HG03097 (cell line): ENCODE results near the gene GFPT2.

ENCODE experiments used
- ATAC-seq: cut with Tn5 transposase; IDR thresholded peaks from one replicate; pipeline ENCODE4 v1.9.1; 2021; ENCODE audit not compliant: unreplicated experiment, low FRiP score

GFPT2 gene

DNA sequence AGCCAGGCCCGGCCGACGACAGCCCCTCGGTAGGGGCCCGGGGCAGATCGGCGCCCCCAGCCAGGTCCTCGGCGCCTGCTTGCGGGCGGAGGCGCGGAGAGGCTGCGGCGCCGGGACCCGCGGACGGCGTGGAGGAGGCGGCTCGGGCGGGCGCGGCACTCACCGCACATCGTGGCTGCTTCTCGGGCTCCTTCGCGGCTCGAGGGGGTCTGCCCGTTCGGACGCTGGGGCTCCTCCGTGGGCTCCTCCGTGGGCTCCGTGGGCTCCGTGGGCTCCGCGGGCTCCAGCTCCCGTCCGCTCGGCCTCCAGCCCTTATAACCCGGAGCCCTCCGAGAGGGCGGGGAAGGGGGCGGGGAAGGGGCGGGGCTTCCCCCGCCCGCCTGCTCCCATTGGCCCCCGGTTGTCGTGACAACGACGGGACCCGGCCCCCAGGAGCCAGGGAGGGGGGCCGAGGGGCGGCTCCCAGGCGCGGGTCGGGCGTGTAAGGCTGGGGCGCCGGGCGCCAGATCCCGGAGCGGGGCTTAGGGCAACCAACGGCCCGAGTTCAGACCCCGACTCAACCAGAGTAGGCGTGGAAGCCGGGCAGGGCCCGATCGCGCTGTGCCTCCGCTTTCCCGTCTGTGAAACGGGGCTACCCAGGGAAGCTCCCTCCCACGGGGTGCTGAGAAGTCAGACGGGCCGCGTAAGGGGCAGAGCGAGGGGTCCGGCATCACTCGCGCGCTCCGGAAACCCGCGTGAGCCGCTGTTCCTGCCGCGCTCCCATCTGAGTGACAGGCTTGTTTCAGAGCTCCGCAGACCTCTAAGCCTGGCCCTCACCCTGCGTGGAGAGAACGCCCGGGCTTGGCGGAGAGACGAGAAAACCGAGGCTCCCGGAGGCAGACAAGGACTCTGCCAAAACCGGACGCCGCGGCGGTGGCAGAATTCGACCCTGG lies at the start of gene GFPT2:
Gene GFPT2, minus strand, starts transcription at position 289 of the 932 bp plus-strand sequence. Its CDS starts 119 bp downstream, at position 170.
- ATAC-seq, result no peak

DNA sequence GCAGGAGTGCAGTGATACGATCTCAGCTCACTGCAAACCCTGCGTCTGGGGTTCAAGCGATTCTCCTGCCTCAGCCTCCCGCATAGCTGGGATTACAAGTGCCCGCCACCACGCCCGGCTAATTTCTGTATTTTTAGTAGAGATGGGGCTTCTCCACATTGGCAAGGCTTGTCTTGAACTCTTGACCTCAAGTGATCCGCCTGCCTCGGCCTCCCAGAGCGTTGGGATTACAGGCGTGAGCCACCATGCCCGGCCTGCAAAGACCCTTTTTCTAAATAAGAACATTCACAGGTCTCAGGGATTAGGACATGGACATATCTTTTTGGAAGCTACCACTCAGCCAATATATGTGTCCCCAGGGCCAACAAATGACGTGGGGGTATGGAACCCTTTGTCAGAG lies 49.6 kb upstream of the GFPT2 start:
- ATAC-seq, result no peak

DNA sequence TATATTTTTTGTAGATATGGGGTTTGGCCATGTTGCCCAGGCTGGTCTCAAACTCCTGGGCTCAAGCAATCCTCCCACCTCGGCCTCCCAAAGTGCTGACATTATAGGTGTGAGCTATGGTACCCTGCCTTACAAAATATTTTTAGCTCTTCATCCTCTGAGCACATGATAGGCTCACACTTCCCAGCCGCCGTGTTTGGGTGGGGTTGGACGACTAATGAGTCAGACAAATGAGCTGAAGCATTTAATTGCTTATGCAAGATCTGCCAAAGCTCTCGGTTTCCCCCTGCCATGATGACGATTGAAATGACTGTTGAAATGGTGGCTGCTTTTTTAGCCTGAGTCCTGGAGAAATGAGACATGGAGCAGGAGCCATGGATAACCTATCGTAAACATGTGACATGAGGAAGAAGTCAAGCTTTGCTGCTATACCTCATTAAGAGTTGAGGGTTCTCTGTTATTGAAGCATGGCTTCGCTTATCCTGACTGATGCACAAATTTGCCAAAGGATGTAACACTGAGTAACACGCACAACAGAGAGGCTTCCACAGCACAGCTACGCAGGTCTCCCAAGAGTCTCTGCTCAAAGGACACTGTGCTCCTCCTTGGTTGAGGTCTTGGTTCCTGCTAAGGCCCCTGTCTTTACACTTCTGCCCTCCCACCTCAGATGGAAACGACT lies 48.2 kb upstream of the GFPT2 start:
- no peak for ATAC-seq

DNA sequence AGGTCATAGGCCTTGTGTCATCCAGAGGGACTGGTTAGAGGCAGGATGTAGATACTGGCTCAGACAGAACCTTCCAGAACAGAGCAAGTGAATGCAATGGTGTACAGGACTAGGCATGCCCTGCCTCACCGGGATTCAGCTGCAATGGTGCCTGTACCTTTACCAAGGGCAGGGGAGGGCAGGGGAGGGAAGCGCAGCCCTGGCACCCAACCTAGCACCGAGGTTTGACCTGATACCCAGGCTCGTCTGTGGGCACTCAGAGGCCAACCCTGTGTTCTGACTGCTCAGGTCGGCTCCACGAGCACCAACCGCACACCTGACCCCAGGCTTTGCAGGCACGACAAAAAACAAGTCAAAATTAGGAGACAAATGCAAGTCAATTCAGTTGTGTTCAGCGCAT lies 47.3 kb upstream of the GFPT2 start:
- ATAC-seq, result no peak

DNA sequence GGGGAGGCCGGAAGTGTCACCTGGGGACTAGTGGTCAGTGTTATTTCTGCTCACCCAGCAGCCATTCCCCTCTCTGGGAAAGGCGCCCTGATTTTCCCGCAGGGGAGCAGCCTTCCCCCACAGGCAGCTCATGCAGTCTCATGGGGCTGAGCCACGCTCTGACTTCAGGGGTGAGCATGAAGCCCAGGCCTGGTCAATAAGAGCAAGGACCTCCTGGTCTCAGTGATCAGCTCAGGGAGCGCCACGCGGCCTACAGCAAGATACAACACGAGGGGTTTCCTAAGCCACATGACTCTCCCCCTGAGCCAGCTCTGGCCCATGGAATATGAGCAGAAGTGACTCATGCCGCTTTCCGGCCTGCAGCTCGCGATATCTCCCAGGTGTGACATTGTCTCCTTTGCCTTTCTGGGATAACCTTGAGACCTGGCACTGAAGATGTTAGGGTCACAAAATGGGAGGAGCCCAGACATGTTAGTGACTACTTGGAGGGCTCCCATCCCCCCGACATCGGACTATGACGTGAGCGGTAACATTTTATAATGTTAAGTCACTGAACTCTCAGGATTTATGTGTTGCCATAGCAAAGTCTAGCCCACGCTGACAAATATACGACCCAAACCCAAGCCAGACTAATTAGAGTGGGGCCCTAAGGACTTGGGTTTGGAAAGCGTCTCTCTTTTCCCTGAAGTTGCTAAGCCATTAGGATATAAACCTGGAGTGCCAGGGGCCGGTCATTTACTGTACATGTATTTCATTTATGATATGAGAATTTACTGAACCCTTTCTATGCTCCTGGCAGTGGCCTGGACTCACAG lies 46.5 kb upstream of the GFPT2 start:
- ATAC-seq, result no peak

DNA sequence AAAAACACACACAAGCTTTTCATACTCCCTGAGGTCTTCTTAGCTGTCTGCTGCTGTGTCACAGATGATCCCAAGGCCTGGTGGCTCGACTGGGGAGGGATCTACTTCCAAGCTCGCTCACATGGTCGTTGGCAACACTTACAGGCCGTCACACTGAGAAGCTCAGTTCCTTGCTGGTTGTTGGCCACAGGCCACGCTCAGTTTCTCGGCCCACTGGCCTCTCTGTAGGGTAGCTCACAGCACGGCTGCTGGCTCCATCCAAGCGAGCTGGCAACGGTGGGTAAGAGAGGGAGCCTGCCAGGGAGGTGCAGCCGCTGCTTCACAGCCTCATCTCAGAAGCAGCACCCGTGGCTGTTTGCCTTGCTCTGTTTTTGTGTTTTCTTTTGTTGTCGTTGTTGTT lies 43.8 kb upstream of the GFPT2 start:
- ATAC-seq, result no peak

DNA sequence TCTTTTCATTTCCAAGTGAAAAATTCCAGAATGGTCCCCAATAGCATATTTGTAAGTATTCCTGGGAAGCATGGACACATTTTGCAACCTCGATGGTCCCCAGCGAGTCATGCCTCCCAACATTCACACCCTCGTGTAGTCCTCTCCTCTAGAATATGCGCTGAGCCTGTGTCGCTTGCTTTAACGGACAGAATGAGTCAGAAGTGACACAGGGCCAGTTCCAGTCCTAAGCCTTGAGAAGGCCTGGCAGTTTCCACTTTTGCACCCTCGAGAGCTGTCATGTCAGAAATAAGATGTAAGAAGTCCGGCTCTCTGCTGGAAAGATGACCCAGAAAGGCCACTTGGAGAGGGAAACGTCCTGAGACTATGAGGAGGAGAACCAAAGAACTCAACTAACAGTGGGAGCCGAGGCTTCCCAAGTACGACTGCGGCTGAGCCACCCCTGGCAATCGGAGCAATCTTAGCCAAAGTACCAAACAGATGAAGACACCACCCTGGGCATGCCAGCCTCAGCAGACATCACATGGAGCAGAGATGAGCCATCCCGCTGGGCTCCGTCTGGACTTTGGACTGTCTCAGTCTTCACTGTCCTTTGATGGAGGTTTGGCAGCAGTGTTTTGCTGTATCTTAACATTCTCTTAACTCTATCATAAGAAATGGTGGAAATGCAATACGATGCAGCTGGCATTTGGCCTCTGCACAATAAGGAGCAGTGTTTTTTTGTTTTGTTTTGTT lies 42.6 kb upstream of the GFPT2 start:
- no peak for ATAC-seq

DNA sequence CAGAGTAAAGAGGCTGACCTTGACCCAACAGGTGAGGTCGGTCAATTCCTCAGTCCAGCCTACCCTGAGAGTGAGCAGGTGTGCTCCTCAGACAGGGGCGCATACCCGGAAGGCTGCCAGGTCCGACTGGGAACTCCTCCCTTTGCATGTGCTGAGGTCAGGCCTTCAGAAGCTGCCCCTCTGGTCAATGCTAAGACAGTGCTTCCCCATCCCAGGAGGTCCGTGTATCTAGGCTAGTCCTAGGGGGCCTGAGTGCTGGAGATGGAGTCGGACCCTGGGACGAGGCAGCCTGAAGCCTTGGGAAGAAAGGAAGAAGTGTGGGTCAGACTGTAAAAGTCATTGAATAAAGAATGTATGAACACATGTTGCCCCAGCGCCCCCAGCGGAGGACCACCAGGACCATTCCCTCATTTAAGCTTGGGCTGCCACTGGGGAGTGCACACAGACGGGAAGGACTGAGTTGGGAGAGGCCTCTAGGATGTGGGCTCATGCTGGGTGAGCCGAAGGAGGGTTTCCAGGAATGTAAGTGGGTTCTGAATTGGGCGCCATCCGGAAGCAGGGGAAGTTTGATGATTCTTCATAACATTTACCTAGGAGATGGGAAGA lies 41.0 kb upstream of the GFPT2 start:
- no peak for ATAC-seq

DNA sequence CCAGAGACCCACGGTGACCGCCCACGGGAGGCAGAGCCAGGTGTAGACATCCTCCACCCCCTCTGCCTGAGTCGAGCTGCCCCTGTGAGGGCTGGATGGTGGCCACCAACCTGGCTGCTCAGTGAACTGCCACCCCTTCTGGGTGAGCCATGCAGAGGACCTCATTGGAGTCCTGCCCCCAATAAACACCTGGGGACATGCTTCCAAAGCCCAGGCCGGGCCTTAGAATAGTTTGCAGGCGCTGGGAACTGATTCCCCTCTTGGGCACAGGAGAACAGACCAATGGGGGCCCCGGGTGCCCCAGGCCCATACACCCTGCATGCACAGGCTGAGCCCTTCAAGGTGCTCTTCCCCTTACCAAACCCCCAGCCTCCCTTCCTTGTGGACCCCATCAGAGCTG lies 38.1 kb upstream of the GFPT2 start:
- ATAC-seq, result no peak

DNA sequence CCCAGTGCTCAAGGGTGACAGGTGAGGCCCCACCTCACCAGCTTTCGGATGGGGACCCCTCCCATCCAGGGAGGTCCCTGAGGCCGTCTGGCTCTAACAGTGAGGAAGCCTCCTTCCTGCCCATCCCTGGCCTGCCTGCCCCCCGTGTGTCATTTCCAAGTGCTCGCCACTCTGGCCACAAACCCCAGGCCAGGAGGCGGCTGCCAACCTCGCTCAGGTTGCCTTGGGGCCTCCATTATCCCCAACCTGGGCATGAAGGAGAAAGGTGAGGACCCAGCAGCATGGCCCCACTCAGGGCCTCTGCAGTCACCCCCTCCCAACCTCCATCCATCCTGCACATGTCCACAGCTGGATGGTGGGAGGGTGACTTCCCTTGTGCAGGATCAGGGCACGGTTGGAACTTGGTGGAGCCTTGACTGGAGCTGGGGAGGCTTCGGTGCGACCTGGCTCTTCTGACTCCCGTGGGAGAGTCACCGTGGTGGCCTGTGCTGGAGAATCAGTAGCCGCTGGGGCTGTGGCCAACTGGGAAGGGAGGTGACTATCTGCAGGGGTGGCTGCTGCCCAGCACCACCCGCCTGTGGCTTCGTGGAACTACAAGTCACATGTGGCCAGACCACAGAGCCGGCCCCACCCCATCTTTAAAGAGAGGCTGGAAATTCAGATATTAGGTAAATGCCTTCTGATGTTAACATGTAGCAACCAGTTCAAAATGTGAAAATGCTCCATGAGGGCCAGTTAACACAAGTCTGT lies 37.5 kb upstream of the GFPT2 start:
- ATAC-seq, result no peak

DNA sequence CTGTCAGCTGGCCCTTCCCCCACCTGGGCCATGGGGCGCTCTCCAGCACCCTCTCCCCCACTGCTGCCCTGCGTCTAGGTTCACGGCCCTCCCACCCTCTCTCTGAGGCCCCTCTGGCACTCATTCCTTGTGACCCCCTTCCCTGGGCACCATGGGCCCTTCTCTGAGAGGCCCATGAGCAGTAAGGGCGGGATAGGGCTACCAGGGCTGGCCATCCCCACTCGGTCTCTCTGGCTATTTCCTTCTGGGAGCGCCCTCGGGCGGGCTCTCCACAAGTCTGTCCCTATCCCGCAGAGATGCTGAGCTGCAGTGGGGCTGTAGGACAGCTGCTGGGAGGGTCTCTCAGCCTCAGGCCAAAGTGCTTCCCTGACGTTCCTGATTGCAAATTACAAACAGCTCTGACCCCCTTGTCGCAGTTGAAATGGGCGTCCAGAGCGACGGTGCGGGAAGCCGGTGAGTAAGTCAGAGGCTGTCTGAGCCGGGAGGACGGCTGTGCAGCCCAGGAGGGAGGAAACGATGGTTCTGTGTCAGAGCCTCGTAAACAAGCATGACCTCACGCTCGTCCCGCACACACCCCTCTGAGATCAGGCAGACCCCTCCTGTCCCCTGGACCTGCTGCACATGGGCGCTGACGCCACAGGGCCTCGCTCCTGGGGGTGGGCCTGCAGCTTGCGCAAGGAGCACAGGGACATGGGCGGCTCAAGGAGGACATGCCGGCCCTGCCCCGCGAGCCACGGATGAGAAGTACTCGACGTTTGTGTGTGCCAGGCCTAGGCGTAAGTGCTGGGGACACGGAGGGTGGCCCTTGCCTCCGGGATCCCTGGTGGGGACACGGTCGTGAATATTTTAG lies 36.3 kb upstream of the GFPT2 start:
- no peak for ATAC-seq

DNA sequence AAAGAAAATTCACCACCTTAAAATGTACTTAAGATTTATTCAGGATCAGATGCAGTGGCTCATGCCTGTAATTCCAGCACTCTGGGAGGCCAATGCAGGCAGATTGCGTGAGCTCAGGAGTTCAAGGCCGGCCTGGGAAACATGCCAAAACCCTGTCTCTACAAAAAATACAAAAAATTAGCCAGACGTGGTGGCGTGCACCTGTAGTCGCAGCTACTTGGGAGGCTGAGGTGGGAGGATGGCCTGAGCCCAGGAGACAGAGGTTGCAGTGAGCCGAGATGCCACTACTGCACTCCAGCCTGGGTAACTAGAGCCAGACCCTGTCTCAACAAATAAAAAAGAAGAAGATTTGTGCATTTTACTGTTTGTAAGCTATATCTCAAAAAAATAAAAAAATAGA lies 34.7 kb upstream of the GFPT2 start:
- ATAC-seq, result no peak

DNA sequence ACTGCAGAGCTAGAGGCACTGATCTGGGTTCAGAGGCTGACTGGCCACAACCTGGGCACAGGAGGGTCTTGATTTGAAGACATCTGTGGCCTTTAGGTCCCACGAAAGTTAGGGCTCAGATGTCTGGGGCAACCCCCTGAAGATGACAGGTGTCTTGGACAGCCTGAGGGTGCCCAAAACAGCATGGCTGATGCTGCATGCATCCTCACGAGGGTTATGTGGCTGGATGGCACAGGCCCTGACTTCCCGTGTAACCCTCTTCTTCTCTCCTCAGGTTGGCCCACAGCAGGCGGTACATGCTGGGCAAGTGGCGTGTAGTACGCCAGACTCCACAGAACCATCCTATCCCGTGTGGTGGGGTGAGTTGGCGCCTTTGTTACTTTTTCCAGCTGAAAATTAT lies 29.8 kb upstream of the GFPT2 start:
- ATAC-seq, result no peak

DNA sequence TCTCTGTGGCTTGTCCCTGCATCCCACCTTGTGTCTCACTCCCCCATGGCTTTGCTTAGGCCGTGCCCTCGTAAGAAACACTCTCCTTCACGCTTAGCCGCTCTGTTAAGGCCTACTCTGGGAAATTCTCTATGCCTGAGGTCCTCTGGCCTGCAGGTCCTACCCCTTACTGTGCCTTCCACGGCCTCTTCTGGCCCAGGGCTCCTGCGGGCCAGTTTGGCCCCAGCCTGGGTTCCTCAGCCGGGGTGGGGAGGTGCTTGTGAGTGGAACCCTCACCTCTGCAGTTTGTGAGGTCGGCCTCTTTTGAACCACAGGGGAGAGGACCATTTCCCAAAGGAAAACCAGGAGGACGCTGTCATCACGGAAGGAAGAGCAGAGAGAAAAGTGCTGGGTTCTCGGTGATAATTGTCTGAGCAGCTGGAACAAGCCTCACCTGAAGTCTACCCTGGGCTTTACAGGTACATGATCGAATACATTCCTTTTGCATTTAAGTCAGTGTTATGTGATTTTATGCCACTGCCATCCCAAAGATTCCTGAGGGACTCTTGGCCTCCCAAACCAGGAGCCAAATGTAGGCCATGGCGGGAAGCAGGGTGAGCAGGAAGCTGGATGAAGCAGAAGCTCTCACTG lies 28.8 kb upstream of the GFPT2 start:
- no peak for ATAC-seq

DNA sequence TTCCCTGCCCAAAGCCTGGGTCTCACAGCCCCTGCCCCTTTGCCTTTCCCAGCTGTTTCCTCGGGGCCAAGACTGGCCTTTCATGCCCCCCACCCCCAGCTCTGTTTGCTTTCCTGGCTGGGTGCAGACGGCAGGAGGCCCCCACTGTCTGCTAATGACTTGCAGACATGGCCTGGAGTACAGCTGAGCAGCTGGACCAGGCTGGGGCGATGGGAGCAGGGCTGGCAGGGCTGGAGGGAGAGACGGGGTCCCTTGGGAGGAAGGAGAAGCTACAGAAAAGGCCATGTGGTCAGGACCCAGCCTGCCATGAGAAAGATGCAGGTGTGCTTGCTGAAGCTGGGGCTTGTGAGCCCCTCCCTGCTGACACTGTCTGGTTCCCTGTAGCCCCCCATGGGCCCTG lies 28.3 kb upstream of the GFPT2 start:
- no peak for ATAC-seq

DNA sequence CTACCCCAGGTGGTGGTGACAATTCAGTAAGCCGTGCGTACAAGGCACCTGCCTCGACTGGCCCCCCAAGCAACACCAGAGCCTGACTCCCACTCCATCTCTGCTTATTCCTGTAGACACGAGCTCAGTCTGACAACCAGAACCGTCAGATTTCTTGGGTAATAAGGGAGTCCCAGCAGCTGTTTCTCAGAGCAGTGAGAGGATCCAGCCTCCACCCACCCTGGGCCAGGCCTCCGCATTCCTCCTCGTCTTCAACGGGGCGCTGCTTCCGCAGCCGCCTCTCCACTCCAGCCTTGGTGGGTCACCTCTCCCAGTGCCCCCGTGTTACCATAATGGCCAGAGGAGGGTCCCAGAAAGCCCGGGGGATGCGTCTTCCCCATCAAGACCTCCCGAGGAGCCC lies 27.7 kb upstream of the GFPT2 start:
- ATAC-seq, result no peak

DNA sequence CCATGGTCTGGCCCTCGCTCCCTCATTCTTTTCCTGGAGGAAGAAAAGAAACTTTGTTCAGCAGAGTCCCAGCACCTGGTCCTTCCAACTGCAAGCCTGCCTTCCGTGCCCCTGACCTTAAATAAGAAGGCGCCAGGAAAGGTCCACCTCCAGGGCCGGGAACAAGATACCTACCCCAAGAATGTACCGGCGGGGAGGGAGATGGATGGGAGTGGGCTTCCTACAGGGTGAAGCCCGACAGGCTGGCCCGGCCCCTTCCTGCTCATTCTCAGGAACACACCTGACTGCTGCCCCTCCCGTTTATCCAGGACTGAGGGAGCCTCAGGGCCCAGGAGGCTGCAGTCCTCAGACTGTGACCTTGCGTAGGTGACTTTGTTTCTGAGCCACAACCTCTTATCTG lies 27.3 kb upstream of the GFPT2 start:
- ATAC-seq, result no peak
